Small intestine (tissue), 7 donors: ENCODE data around the gene TET1. TPM values are rescaled to one million over a fixed set of nuclear protein-coding genes. Genes with fewer than 3 reads are reported as not detected.
"Not testable (repeated sequence)": the region's sequence is repeated elsewhere in the genome, so short reads cannot be mapped to it uniquely, and the experiment has no call there.

Experiments
- DNase-seq, 2 donors: peaks; one replicate each; pipeline versions ENCODE4 v3.0.0 to v3.0.0-alpha.2; 2013
- FAIRE-seq: peaks from 2 replicates; lab custom pipeline; 2012; peaks lifted over from hg19 to GRCh38; lab: Jason Lieb, UNC
- H3K27ac ChIP-seq, 3 donors: one replicate each; pipeline ENCODE4 v1.5.1; 2013; ENCODE audit warnings: low read length in 2 of 3, mild to moderate bottlenecking in 2 of 3, control low read depth in 1 of 3, inconsistent platforms in 1 of 3, low read depth in 1 of 3, moderate library complexity in 1 of 3
- H3K27me3 ChIP-seq, 3 donors: one replicate each; pipeline ENCODE4 v1.6.1; 2013; ENCODE audit warnings: low read length in 3 of 3, inconsistent platforms in 1 of 3; ENCODE audit not compliant: control insufficient read depth in 3 of 3, insufficient read depth in 3 of 3
- H3K36me3 ChIP-seq, 3 donors: one replicate each; pipeline ENCODE4 v1.6.1; 2013; ENCODE audit warnings: low read length in 3 of 3, inconsistent platforms in 1 of 3, low read depth in 1 of 3, mild to moderate bottlenecking in 1 of 3, moderate library complexity in 1 of 3; ENCODE audit not compliant: control insufficient read depth in 3 of 3, insufficient read depth in 2 of 3
- H3K4me1 ChIP-seq, 3 donors: one replicate each; pipeline ENCODE4 v1.6.1; 2013; ENCODE audit warnings: low read length in 2 of 3, inconsistent platforms in 1 of 3, low read depth in 1 of 3, mild to moderate bottlenecking in 1 of 3, moderate library complexity in 1 of 3; ENCODE audit not compliant: control insufficient read depth in 3 of 3, insufficient read depth in 2 of 3
- H3K4me3 ChIP-seq, 3 donors: one replicate each; pipeline ENCODE4 v1.5.1; 2013; ENCODE audit warnings: low read length in 3 of 3, control low read depth in 1 of 3, inconsistent platforms in 1 of 3, low read depth in 1 of 3, mild to moderate bottlenecking in 1 of 3, moderate library complexity in 1 of 3
- H3K9me3 ChIP-seq, 2 donors: one replicate each; pipeline ENCODE4 v1.6.1; 2013; ENCODE audit warnings: low read depth in 1 of 2, low read length in 1 of 2; ENCODE audit not compliant: control insufficient read depth in 2 of 2, insufficient read depth in 1 of 2
- WGBS, 3 donors: extraction: QIAGEN DNeasy Blood & Tissue Kit; methylation state at CpG; one replicate each; pipeline ENCODE4 v1.1.7; 2013; 5-methylcytosine and 5-hydroxymethylcytosine counted together
- polyA plus RNA-seq, 4 donors: library from polyadenylated mRNA; stranded (reverse) in 3 of 4; unstranded in 1 of 4; fragments of 200-250 nt in 3 of 4; fragments of 120-200 nt in 1 of 4; gene quantifications; one replicate each; pipeline versions ENCODE4 v1.2.1 to v1.2.3, GENCODE V29; 2013
- donor health status: healthy with polysubstance abuse.
- donor health status: control.
- donor health status: control.
- donor health status: Bipolar disorder and iron deficiency.
- donor health status: healthy.

Gene TET1
- polyA plus RNA-seq, 4 donors, result under 0.01 to 4.0 (median 0.31) TPM; not detected in 1

- Histone ChIP-seq H3K4me1 (no peaks in the 10 kb centered on the region), H3K27ac (no peak overlapping the region), H3K36me3 (peaks cover 11 to 66% (median 23%) of the 10 kb centered on the region in 3 donors), H3K4me3 (no peak overlapping the region), H3K27me3 (no peaks in the 10 kb centered on the region), H3K9me3 (no peaks in the 10 kb centered on the region)
- FAIRE-seq (no peak), DNase-seq (no peak)
- WGBS, 3 donors, result 69 to 89% (median 87%) methylated on average over 6 of the region's 6 CpGs
Measured at GRCh38 chr10:68735119-68735518, 175.0 kb downstream of the TET1 start.

GRCh38 chr10:68735739-68736138 lies 175.6 kb downstream of the TET1 start:
- FAIRE-seq, H3K9me3 ChIP-seq, H3K27me3 ChIP-seq, H3K27ac ChIP-seq, H3K4me3 ChIP-seq, H3K4me1 ChIP-seq, DNase-seq: not testable (repeated sequence)
- H3K36me3 ChIP-seq, result peaks cover 8 to 61% (median 23%) of the 10 kb centered on the region in 3 donors
- 82 to 92% (median 83%) methylated on average over 7 of the region's 7 CpGs for WGBS, 3 donors

GRCh38 chr10:68740676-68741075 lies 180.5 kb downstream of the TET1 start:
- H3K4me1 ChIP-seq, H3K9me3 ChIP-seq, H3K27me3 ChIP-seq, H3K4me3 ChIP-seq, DNase-seq, H3K27ac ChIP-seq, FAIRE-seq: not testable (repeated sequence)
- peaks cover 7 to 62% (median 26%) of the 10 kb centered on the region in 3 donors for H3K36me3 ChIP-seq
- WGBS, 3 donors, result 96 to 100% (median 99%) methylated on average over 5 of the region's 5 CpGs

GRCh38 chr10:68742397-68742796 lies 182.3 kb downstream of the TET1 start:
- H3K27ac ChIP-seq, result no peak overlapping the region
- H3K36me3 ChIP-seq, result peaks cover 11 to 62% (median 19%) of the 10 kb centered on the region in 3 donors
- no peak for FAIRE-seq
- 77 to 85% (median 80%) methylated on average over 6 of the region's 6 CpGs for WGBS, 3 donors
- H3K9me3 ChIP-seq, result no peaks in the 10 kb centered on the region
- H3K27me3 ChIP-seq, result no peaks in the 10 kb centered on the region
- DNase-seq, result no peak
- no peak overlapping the region for H3K4me3 ChIP-seq
- H3K4me1 ChIP-seq, result no peaks in the 10 kb centered on the region

Other genes with a start within 250 kb of the TET1 start
- gene HNRNPH3, start 228.3 kb upstream of the TET1 start, polyA plus RNA-seq, result 100 to 1,000 TPM; 117 to 229 (median 139) TPM
- 100 to 1,000 TPM in 3 of 4 donors, 10 to 100 TPM in 1; 45.1 to 333 (median 220) TPM for gene PBLD, start 227.4 kb upstream of the TET1 start, polyA plus RNA-seq
- 10 to 100 TPM in 1 of 4 donors, 1 to 10 TPM in 3; 4.5 to 17.2 (median 5.0) TPM for gene RUFY2, start 153.1 kb upstream of the TET1 start, polyA plus RNA-seq
- 1 to 10 TPM; 2.2 to 7.8 (median 4.1) TPM for gene DNA2, start 88.4 kb upstream of the TET1 start, polyA plus RNA-seq
- gene SLC25A16, start 32.8 kb upstream of the TET1 start, polyA plus RNA-seq, result 10 to 100 TPM in 3 of 4 donors, 1 to 10 TPM in 1; 6.6 to 23.3 (median 17.8) TPM
- 10 to 100 TPM; 33.9 to 78.7 (median 54.7) TPM for gene CCAR1, start 160.9 kb downstream of the TET1 start, polyA plus RNA-seq